Stomach smooth muscle (tissue), 2 donors: ENCODE results near the gene MCC.
"Not testable (repeated sequence)": the region's sequence is repeated elsewhere in the genome, so short reads cannot be mapped to it uniquely, and the experiment has no call there.

Experiments
- H3K27ac ChIP-seq: one replicate; pipeline ENCODE4 v1.7.0; 2013; ENCODE audit warnings: mild to moderate bottlenecking, low read length, inconsistent platforms
- H3K27me3 ChIP-seq, 2 donors: one replicate each; pipeline ENCODE4 v1.7.0; 2013; ENCODE audit warnings: low read length in 2 of 2; ENCODE audit not compliant: insufficient read depth in 2 of 2, control insufficient read depth in 1 of 2
- H3K36me3 ChIP-seq, 2 donors: one replicate each; pipeline ENCODE4 v1.7.0; 2013; ENCODE audit warnings: low read length in 2 of 2; ENCODE audit not compliant: control insufficient read depth in 2 of 2, insufficient read depth in 2 of 2
- H3K4me1 ChIP-seq: one replicate; pipeline ENCODE4 v1.7.0; 2013; ENCODE audit warnings: low read length; ENCODE audit not compliant: control insufficient read depth, insufficient read depth
- H3K4me3 ChIP-seq, 2 donors: one replicate each; pipeline ENCODE4 v1.7.0; 2013; ENCODE audit warnings: low read length in 2 of 2
- H3K9ac ChIP-seq, 2 donors: one replicate each; pipeline ENCODE4 v1.7.0; 2013; ENCODE audit warnings: low read length in 2 of 2, mild to moderate bottlenecking in 1 of 2
- H3K9me3 ChIP-seq, 2 donors: one replicate each; pipeline ENCODE4 v1.7.0; 2013; ENCODE audit warnings: low read length in 2 of 2; ENCODE audit not compliant: control insufficient read depth in 2 of 2
- donor health status: healthy.
- donor health status: Pancreatic carcinoma.

The MCC gene

GRCh38 chr5:113427871-113428574, 60.2 kb downstream of the MCC start:
- Histone ChIP-seq H3K4me3 (no peak overlapping the region), H3K9ac (no peak overlapping the region), H3K36me3 (no peaks in the 10 kb centered on the region), H3K27ac (no peak overlapping the region), H3K4me1 (no peaks in the 10 kb centered on the region), H3K9me3 (no peaks in the 10 kb centered on the region), H3K27me3 (no peaks in the 10 kb centered on the region)

GRCh38 chr5:113425909-113426308, 62.3 kb downstream of the MCC start:
- H3K4me3 ChIP-seq = no peak overlapping the region
- no peaks in the 10 kb centered on the region for H3K9me3 ChIP-seq
- no peaks in the 10 kb centered on the region for H3K27me3 ChIP-seq
- H3K4me1 ChIP-seq = no peaks in the 10 kb centered on the region
- H3K27ac ChIP-seq = no peak overlapping the region
- no peak overlapping the region for H3K9ac ChIP-seq
- no peaks in the 10 kb centered on the region for H3K36me3 ChIP-seq

- H3K27ac ChIP-seq = no peak overlapping the region
- no peak overlapping the region for H3K9ac ChIP-seq
- no peaks in the 10 kb centered on the region for H3K9me3 ChIP-seq
These were observed 66.6 kb downstream of the MCC start for GRCh38 chr5:113421693-113422092.

GRCh38 chr5:113405530-113405929, 82.7 kb downstream of the MCC start:
- H3K4me3 ChIP-seq = no peak overlapping the region
- no peaks in the 10 kb centered on the region for H3K9me3 ChIP-seq
- H3K27ac ChIP-seq = no peak overlapping the region
- H3K27me3 ChIP-seq = no peaks in the 10 kb centered on the region
- H3K9ac ChIP-seq = no peak overlapping the region
- H3K36me3 ChIP-seq = no peaks in the 10 kb centered on the region
- no peaks in the 10 kb centered on the region for H3K4me1 ChIP-seq

More at GRCh38 chr5:113421693-113422092, 66.6 kb downstream of the MCC start:
- Histone ChIP-seq H3K4me1 (no peaks in the 10 kb centered on the region), H3K36me3 (no peaks in the 10 kb centered on the region), H3K27me3 (no peaks in the 10 kb centered on the region), H3K4me3 (no peak overlapping the region)

- Histone ChIP-seq H3K27me3 (no peaks in the 10 kb centered on the region), H3K4me1 (no peaks in the 10 kb centered on the region), H3K4me3 (no peak overlapping the region), H3K9me3 (no peaks in the 10 kb centered on the region), H3K36me3 (no peaks in the 10 kb centered on the region), H3K27ac (no peak overlapping the region), H3K9ac (no peak overlapping the region)
These were observed 84.0 kb downstream of the MCC start for GRCh38 chr5:113404269-113404668.

- H3K36me3 ChIP-seq, H3K9me3 ChIP-seq, H3K27me3 ChIP-seq, H3K4me1 ChIP-seq, H3K4me3 ChIP-seq, H3K9ac ChIP-seq, H3K27ac ChIP-seq: not testable (repeated sequence)
These were observed 90.3 kb downstream of the MCC start for GRCh38 chr5:113397986-113398385.

- no peaks in the 10 kb centered on the region for H3K9me3 ChIP-seq
- no peaks in the 10 kb centered on the region for H3K4me1 ChIP-seq
- H3K4me3 ChIP-seq = no peak overlapping the region
- no peaks in the 10 kb centered on the region for H3K27me3 ChIP-seq
- no peak overlapping the region for H3K27ac ChIP-seq
- H3K9ac ChIP-seq = no peak overlapping the region
- H3K36me3 ChIP-seq = no peaks in the 10 kb centered on the region
These were observed 91.2 kb downstream of the MCC start for GRCh38 chr5:113397046-113397445.

GRCh38 chr5:113394658-113395057, 93.6 kb downstream of the MCC start:
- Histone ChIP-seq H3K27ac (no peak overlapping the region), H3K9ac (no peak overlapping the region), H3K36me3 (no peaks in the 10 kb centered on the region), H3K9me3 (no peaks in the 10 kb centered on the region), H3K27me3 (no peaks in the 10 kb centered on the region), H3K4me3 (no peak overlapping the region), H3K4me1 (no peaks in the 10 kb centered on the region)

- Histone ChIP-seq H3K36me3 (no peaks in the 10 kb centered on the region), H3K4me3 (no peak overlapping the region), H3K9ac (no peak overlapping the region), H3K27ac (no peak overlapping the region), H3K9me3 (no peaks in the 10 kb centered on the region), H3K4me1 (no peaks in the 10 kb centered on the region), H3K27me3 (no peaks in the 10 kb centered on the region)
These were observed 98.0 kb downstream of the MCC start for GRCh38 chr5:113390224-113390623.

- Histone ChIP-seq H3K4me3 (no peak overlapping the region), H3K27ac (no peak overlapping the region), H3K27me3 (no peaks in the 10 kb centered on the region), H3K4me1 (no peaks in the 10 kb centered on the region), H3K36me3 (no peaks in the 10 kb centered on the region), H3K9me3 (no peaks in the 10 kb centered on the region), H3K9ac (no peak overlapping the region)
These were observed 99.1 kb downstream of the MCC start for GRCh38 chr5:113389116-113389515.

- Histone ChIP-seq H3K27ac (no peak overlapping the region), H3K4me3 (no peak overlapping the region), H3K4me1 (no peaks in the 10 kb centered on the region), H3K27me3 (no peaks in the 10 kb centered on the region), H3K36me3 (no peaks in the 10 kb centered on the region), H3K9ac (no peak overlapping the region), H3K9me3 (no peaks in the 10 kb centered on the region)
These were observed 100.4 kb downstream of the MCC start for GRCh38 chr5:113387844-113388243.
